Neuronal stem cell (in vitro differentiated cells): ENCODE data around the gene MTHFD1.

ENCODE experiments used
- DNase-seq: peaks from one replicate; pipeline ENCODE4 v3.0.0-alpha.2; 2013; ENCODE audit warnings: low spot score
- H2AFZ ChIP-seq: one replicate; pipeline ENCODE4 v1.6.1; 2013; ENCODE audit warnings: mild to moderate bottlenecking, low read length, inconsistent platforms
- H2AK5ac ChIP-seq: 2 replicates; pipeline ENCODE4 v1.6.1; 2013; ENCODE audit warnings: low read depth, mild to moderate bottlenecking, inconsistent platforms, low read length, moderate library complexity, mixed read lengths
- H2BK120ac ChIP-seq: 2 replicates; pipeline ENCODE4 v1.6.1; 2013; ENCODE audit warnings: low read depth, mild to moderate bottlenecking, inconsistent platforms, low read length, moderate library complexity, mixed read lengths
- H2BK12ac ChIP-seq: one replicate; pipeline ENCODE4 v1.6.1; 2013; ENCODE audit warnings: low read length, inconsistent platforms
- H2BK15ac ChIP-seq: 2 replicates; pipeline ENCODE4 v1.6.1; 2013; ENCODE audit warnings: mild to moderate bottlenecking, low read length, inconsistent platforms, mixed read lengths
- H2BK5ac ChIP-seq: one replicate; pipeline ENCODE4 v1.6.1; 2013; ENCODE audit warnings: inconsistent platforms, mild to moderate bottlenecking, low read length, moderate library complexity
- H3K14ac ChIP-seq: one replicate; pipeline ENCODE4 v1.6.1; 2013; ENCODE audit warnings: low read length, inconsistent platforms
- H3K18ac ChIP-seq: 2 replicates; pipeline ENCODE4 v1.6.1; 2013; ENCODE audit warnings: low read length, inconsistent platforms
- H3K23ac ChIP-seq: 2 replicates; pipeline ENCODE4 v1.6.1; 2013; ENCODE audit warnings: low read depth, mild to moderate bottlenecking, mixed read lengths, low read length, inconsistent platforms; ENCODE audit not compliant: poor library complexity
- H3K27ac ChIP-seq: replicated peaks from 3 replicates; pipeline ENCODE4 v1.5.1; 2013; ENCODE audit warnings: low read length, inconsistent platforms
- H3K27me3 ChIP-seq, 3 experiments: 2 replicates each; pipeline ENCODE4 v1.6.1; 2013; ENCODE audit warnings: low read length in 3 of 3, mild to moderate bottlenecking in 2 of 3, inconsistent platforms in 1 of 3, low read depth in 1 of 3, mixed read lengths in 1 of 3, moderate library complexity in 1 of 3; ENCODE audit not compliant: control insufficient read depth in 3 of 3, insufficient read depth in 3 of 3
- H3K36me3 ChIP-seq, 2 donors: replicated peaks in 1 of 2; 2 replicates each; pipeline ENCODE4 v1.6.1; 2013; ENCODE audit warnings: low read length in 2 of 2; ENCODE audit not compliant: control insufficient read depth in 2 of 2, insufficient read depth in 2 of 2
- H3K4ac ChIP-seq: 2 replicates; pipeline ENCODE4 v1.6.1; 2013; ENCODE audit warnings: inconsistent platforms, mild to moderate bottlenecking, low read length, moderate library complexity
- H3K4me1 ChIP-seq, 2 donors: 1 replicate in 1 of 2; 2 replicates in 1 of 2; pipeline ENCODE4 v1.6.1; 2013; ENCODE audit warnings: low read length in 2 of 2, low read depth in 1 of 2; ENCODE audit not compliant: control insufficient read depth in 2 of 2, insufficient read depth in 1 of 2
- H3K4me2 ChIP-seq: one replicate; pipeline ENCODE4 v1.6.1; 2013; ENCODE audit warnings: mild to moderate bottlenecking, low read length, inconsistent platforms; ENCODE audit not compliant: insufficient read depth, poor library complexity, severe bottlenecking
- H3K4me3 ChIP-seq, 2 donors: 2 replicates each; pipeline ENCODE4 v1.5.1; 2013; ENCODE audit warnings: low read length in 2 of 2, mild to moderate bottlenecking in 2 of 2, inconsistent platforms in 1 of 2, moderate library complexity in 1 of 2
- H3K79me1 ChIP-seq: one replicate; pipeline ENCODE4 v1.6.1; 2013; ENCODE audit warnings: low read depth, mild to moderate bottlenecking, inconsistent platforms, low read length, moderate library complexity
- H3K9ac ChIP-seq: one replicate; pipeline ENCODE4 v1.6.1; 2013; ENCODE audit warnings: mild to moderate bottlenecking, low read depth, low read length, inconsistent platforms; ENCODE audit not compliant: poor library complexity
- H3K9me3 ChIP-seq, 2 donors: replicated peaks in 1 of 2; 2 replicates each; pipeline versions ENCODE3 to v1.6.1; 2013; ENCODE audit warnings: low read length in 2 of 2, mild to moderate bottlenecking in 2 of 2, inconsistent platforms in 1 of 2, low read depth in 1 of 2, mixed read lengths in 1 of 2, moderate library complexity in 1 of 2; ENCODE audit not compliant: control insufficient read depth in 2 of 2, insufficient read depth in 1 of 2
- H4K8ac ChIP-seq: one replicate; pipeline ENCODE4 v1.6.1; 2013; ENCODE audit warnings: low read depth, mild to moderate bottlenecking, inconsistent platforms, low read length, moderate library complexity
- H4K91ac ChIP-seq: one replicate; pipeline ENCODE4 v1.6.1; 2013; ENCODE audit warnings: low read length, low read depth, mild to moderate bottlenecking, inconsistent platforms; ENCODE audit not compliant: poor library complexity
- WGBS, 2 donors: extraction: QIAGEN DNeasy Blood & Tissue Kit; methylation state at CpG; one replicate each; pipeline ENCODE4 v1.1.7; 2013; ENCODE audit warnings: missing lambda C conversion rate in 2 of 2, mixed read lengths in 1 of 2; ENCODE audit not compliant: insufficient read length in 2 of 2, insufficient replicate concordance in 1 of 2; ENCODE audit errors: extremely low coverage in 2 of 2; 5-methylcytosine and 5-hydroxymethylcytosine counted together

MTHFD1 gene

GRCh38 chr14:64447876-64448670, 59.9 kb downstream of the MTHFD1 start:
- H3K4me3 ChIP-seq: no peak overlapping the region
- no peak overlapping the region for H3K4ac ChIP-seq
- H3K18ac ChIP-seq: no peak overlapping the region
- H3K9me3 ChIP-seq: no peaks in the 10 kb centered on the region
- no peak overlapping the region for H2BK15ac ChIP-seq
- H3K9ac ChIP-seq: no peak overlapping the region
- H3K14ac ChIP-seq: no peak overlapping the region
- no peak overlapping the region for H2BK120ac ChIP-seq
- no peak overlapping the region for H4K8ac ChIP-seq
- DNase-seq: no peak
- WGBS, 2 donors: no CpG with 5 or more reads among the region's 5 CpGs
- no peak overlapping the region for H3K27ac ChIP-seq
- H3K27me3 ChIP-seq: no peaks in the 10 kb centered on the region
- no peaks in the 10 kb centered on the region for H3K79me1 ChIP-seq
- no peak overlapping the region for H3K23ac ChIP-seq
- no peak overlapping the region for H2AFZ ChIP-seq
- H4K91ac ChIP-seq: no peak overlapping the region
- peaks cover 0 to 5% of the 10 kb centered on the region in 2 donors for H3K4me1 ChIP-seq
- no peak overlapping the region for H2BK5ac ChIP-seq
- H3K36me3 ChIP-seq: peaks cover 19 to 90% of the 10 kb centered on the region in 2 donors
- no peak overlapping the region for H2AK5ac ChIP-seq
- no peak overlapping the region for H2BK12ac ChIP-seq
- H3K4me2 ChIP-seq: no peak overlapping the region

- Histone ChIP-seq H2BK12ac (no peak overlapping the region), H3K27ac (no peak overlapping the region), H3K18ac (no peak overlapping the region)
Observed at GRCh38 chr14:64450255-64450654, 62.1 kb downstream of the MTHFD1 start.

GRCh38 chr14:64454671-64455070, 66.5 kb downstream of the MTHFD1 start:
- Histone ChIP-seq H2BK12ac (no peak overlapping the region), H2AFZ (no peak overlapping the region), H3K18ac (no peak overlapping the region), H3K14ac (no peak overlapping the region), H3K4me2 (no peak overlapping the region), H3K9me3 (no peaks in the 10 kb centered on the region), H2BK15ac (no peak overlapping the region), H2AK5ac (no peak overlapping the region), H3K4me1 (no peaks in the 10 kb centered on the region), H2BK5ac (no peak overlapping the region), H4K8ac (no peak overlapping the region), H2BK120ac (no peak overlapping the region), H3K36me3 (peaks cover 15 to 91% of the 10 kb centered on the region in 2 donors), H3K4me3 (no peak overlapping the region), H3K79me1 (no peaks in the 10 kb centered on the region), H3K23ac (no peak overlapping the region), H3K27ac (no peak overlapping the region), H3K27me3 (no peaks in the 10 kb centered on the region), H3K4ac (no peak overlapping the region), H4K91ac (no peak overlapping the region), H3K9ac (peak overlapping the region; percentile 12)
- WGBS, 2 donors: no CpG with 5 or more reads among the region's 10 CpGs
- DNase-seq: no peak

More at GRCh38 chr14:64450255-64450654, 62.1 kb downstream of the MTHFD1 start:
- WGBS, 2 donors: no CpG with 5 or more reads among the region's 2 CpGs
- no peaks in the 10 kb centered on the region for H3K9me3 ChIP-seq
- no peak overlapping the region for H3K23ac ChIP-seq
- peaks cover 16 to 91% of the 10 kb centered on the region in 2 donors for H3K36me3 ChIP-seq
- H2BK120ac ChIP-seq: no peak overlapping the region
- H2AK5ac ChIP-seq: no peak overlapping the region
- no peak overlapping the region for H2BK5ac ChIP-seq
- H3K27me3 ChIP-seq: no peaks in the 10 kb centered on the region
- no peak overlapping the region for H2AFZ ChIP-seq
- no peak overlapping the region for H2BK15ac ChIP-seq
- no peak overlapping the region for H4K8ac ChIP-seq
- no peak overlapping the region for H3K9ac ChIP-seq
- H3K4me2 ChIP-seq: no peak overlapping the region
- no peak overlapping the region for H3K4me3 ChIP-seq
- DNase-seq: no peak
- no peak overlapping the region for H3K14ac ChIP-seq
- no peaks in the 10 kb centered on the region for H3K79me1 ChIP-seq
- H3K4ac ChIP-seq: no peak overlapping the region
- H3K4me1 ChIP-seq: peaks cover 0 to 4% of the 10 kb centered on the region in 2 donors
- H4K91ac ChIP-seq: no peak overlapping the region

- Histone ChIP-seq H3K9ac (no peak overlapping the region), H3K4me2 (no peak overlapping the region), H3K79me1 (no peaks in the 10 kb centered on the region), H3K4ac (no peak overlapping the region), H3K36me3 (peaks cover 5 to 77% of the 10 kb centered on the region in 2 donors), H3K18ac (no peak overlapping the region), H2BK12ac (no peak overlapping the region), H4K8ac (no peak overlapping the region), H3K27me3 (no peaks in the 10 kb centered on the region), H2AK5ac (no peak overlapping the region), H2AFZ (no peak overlapping the region), H4K91ac (no peak overlapping the region), H3K4me1 (no peaks in the 10 kb centered on the region), H3K4me3 (no peak overlapping the region), H2BK15ac (no peak overlapping the region), H2BK5ac (no peak overlapping the region), H3K9me3 (no peaks in the 10 kb centered on the region), H3K27ac (no peak overlapping the region), H3K23ac (no peak overlapping the region), H3K14ac (no peak overlapping the region), H2BK120ac (no peak overlapping the region)
- no peak for DNase-seq
- WGBS, 2 donors: no CpG with 5 or more reads among the region's 4 CpGs
Observed at GRCh38 chr14:64459405-64460136, 71.4 kb downstream of the MTHFD1 start.
